HepG2 (cell line): ENCODE measurements around the gene L3MBTL4. TPM values are rescaled to one million over a fixed set of nuclear protein-coding genes. Genes with fewer than 3 reads are reported as not detected.

Experiments
- ATAC-seq: fragments of 200-7000 bp; cut with Tn5 transposase; 3 replicates; pipeline ENCODE4 v1.9.1; 2020; ENCODE audit warnings: mild to moderate bottlenecking, moderate library complexity
- BruUV-seq: library from RNA; stranded (reverse); fragments of 400-500 nt; replicated peaks from 2 replicates; lab custom pipeline; 2021; lab: Mats Ljungman, UMichigan
- CTCF ChIA-PET: fragments of 300-600 bp; formaldehyde crosslinking; extraction: SDS; loops from one replicate; lab custom pipeline; 2021; ENCODE audit warnings: low total read pairs, inconsistent platforms, low intra/inter-chr PET ratio; lab: Yijun Ruan, JAX
- POLR2A ChIA-PET: fragments of 350-600 bp; sonication (Branson Sonifier 250); formaldehyde crosslinking; loops from one replicate; lab custom pipeline; 2020; ENCODE audit warnings: antibody characterized with exemption, inconsistent platforms; lab: Yijun Ruan, JAX
- DNase-seq: peaks from one replicate; pipeline ENCODE4 v3.0.0-alpha.2; 2015; ENCODE audit warnings: low spot score
- FAIRE-seq: peaks from 3 replicates; lab custom pipeline; 2011; peaks lifted over from hg19 to GRCh38; lab: Jason Lieb, UNC
- H2AFZ ChIP-seq: one replicate; pipeline ENCODE4 v1.6.1; 2011; ENCODE audit warnings: low read length, inconsistent platforms
- H3K27ac ChIP-seq: fragments of 300-600 bp; 3 replicates; pipeline ENCODE4 v1.8.0; 2011; ENCODE audit warnings: mixed run types, mild to moderate bottlenecking, mixed read lengths, low read length, inconsistent platforms; ENCODE audit not compliant: insufficient read depth; ENCODE audit errors: extremely low read length
- H3K27me3 ChIP-seq, 2 experiments: fragments of 200-600 bp in 1 of 2; 2 replicates in 1 of 2; 3 replicates in 1 of 2; pipeline versions ENCODE4 v1.6.0 to v1.8.0; 2011; ENCODE audit warnings: low read length in 2 of 2, mild to moderate bottlenecking in 2 of 2, moderate library complexity in 2 of 2, inconsistent platforms in 1 of 2; ENCODE audit not compliant: insufficient read depth in 2 of 2, control insufficient read depth in 1 of 2
- H3K36me3 ChIP-seq, 2 experiments: fragments of 200-600 bp in 1 of 2; replicated peaks in 1 of 2; 2 replicates in 1 of 2; 3 replicates in 1 of 2; pipeline versions ENCODE4 v1.5.1 to v1.8.0; 2011; ENCODE audit warnings: low read length in 2 of 2, inconsistent platforms in 1 of 2; ENCODE audit not compliant: insufficient read depth in 2 of 2, control insufficient read depth in 1 of 2
- H3K4me1 ChIP-seq: 2 replicates; pipeline ENCODE4 v1.5.1; 2012; ENCODE audit warnings: low read length, inconsistent platforms; ENCODE audit not compliant: insufficient read depth
- H3K4me2 ChIP-seq: 2 replicates; pipeline ENCODE4 v1.6.0; 2011; ENCODE audit warnings: low read depth, low read length, inconsistent platforms
- H3K4me3 ChIP-seq, 3 experiments: fragments of 200-600 bp in 1 of 3; sonication (generic), shearing (Covaris generic) in 1 of 3; replicated peaks in 1 of 3; 2 replicates each; pipeline ENCODE4 v1.5.1; 2011 to 2016; ENCODE audit warnings: low read length in 3 of 3, inconsistent platforms in 2 of 3, low read depth in 2 of 3, mild to moderate bottlenecking in 2 of 3, control low read depth in 1 of 3, mixed read lengths in 1 of 3; ENCODE audit not compliant: insufficient read depth in 1 of 3
- H3K79me2 ChIP-seq: one replicate; pipeline ENCODE4 v1.6.1; 2011; ENCODE audit warnings: low read length, inconsistent platforms; ENCODE audit not compliant: insufficient read depth
- H3K9ac ChIP-seq: 2 replicates; pipeline ENCODE4 v1.6.0; 2011; ENCODE audit warnings: mild to moderate bottlenecking, low read depth, low read length, inconsistent platforms; ENCODE audit not compliant: insufficient read depth
- H3K9me3 ChIP-seq: 2 replicates; pipeline ENCODE4 v1.5.1; 2012; ENCODE audit warnings: mild to moderate bottlenecking, low read length
- H4K20me1 ChIP-seq: 2 replicates; pipeline ENCODE4 v1.6.0; 2011; ENCODE audit warnings: inconsistent platforms, mild to moderate bottlenecking, low read length, moderate library complexity; ENCODE audit not compliant: insufficient read depth
- NFKB2 ChIP-seq: sonication (generic); formaldehyde crosslinking; IDR thresholded peaks from 2 replicates; pipeline ENCODE4 v1.4.0; 2020; ENCODE audit warnings: missing genetic modification reagents, borderline replicate concordance
- NFRKB ChIP-seq: fragments of 450-650 bp; IDR thresholded peaks from 2 replicates; pipeline ENCODE4 v1.6.1; 2017
- SKI ChIP-seq: fragments of 450-650 bp; IDR thresholded peaks from one replicate; pipeline ENCODE4 v1.6.1; 2018; ENCODE audit warnings: mild to moderate bottlenecking; ENCODE audit not compliant: partially characterized antibody
- WGBS: methylation state at CpG from one replicate; pipeline ENCODE4 v1.1.6; 2017; ENCODE audit warnings: low lambda C conversion rate; 5-methylcytosine and 5-hydroxymethylcytosine counted together
- in situ Hi-C: cut with HindIII; loops from 2 replicates; pipeline ENCODE4 v1.10.0; 2017; ENCODE audit warnings: low pct_unique_long_range_greater_than_20kb; ENCODE audit not compliant: extremely low pct_ligation_motif_present
- intact Hi-C: fragments of 100-400 bp; cut with micrococcal nuclease; formaldehyde crosslinking; loops from one replicate; pipeline ENCODE4 v1.10.0; 2022; ENCODE audit not compliant: unreplicated experiment
- polyA plus RNA-seq, 8 experiments: library from polyadenylated mRNA; depleted of rRNA in 3 of 8; stranded (reverse) in 7 of 8; unstranded in 1 of 8; fragments of >200 nt; fragmentation: Illumina TruSeq in 4 of 8; extraction: Trizol in 4 of 8; gene quantifications; 2 replicates each; pipeline versions ENCODE4 v1.2.1 to v1.2.3, GENCODE V29; 2011 to 2016; ENCODE audit warnings: low read depth in 4 of 8, missing spikeins in 1 of 8, mixed read lengths in 1 of 8; ENCODE audit not compliant: insufficient read depth in 1 of 8
- total RNA-seq, 5 experiments: library from RNA; depleted of rRNA; stranded (reverse); fragments of >200 nt; fragmentation: Illumina TruSeq; extraction: Trizol; gene quantifications; 2 replicates each; pipeline ENCODE4 v1.2.3, GENCODE V29; 2016; ENCODE audit warnings: low read depth in 1 of 5

Gene L3MBTL4
- total and polyA plus RNA-seq, 2 of the 13 experiments (the other 11 are each of a cell fraction or from before 2014, with no cell fraction given), result 10.8 to 13.3 TPM

- H2AFZ ChIP-seq, result no peak overlapping the region
- no peak overlapping the region for H3K27ac ChIP-seq
- no TSS peak for BruUV-seq
- WGBS, result 99% methylated on average over 3 of the region's 3 CpGs
- intact Hi-C loops (no loop called here), in situ Hi-C loops (no loop called here)
- no peak for TF ChIP-seq SKI
- no peaks in the 10 kb centered on the region for H3K79me2 ChIP-seq
- FAIRE-seq, result no peak
- ATAC-seq, result no peak
- no peak overlapping the region for H3K9ac ChIP-seq
- no peak overlapping the region for H3K4me3 ChIP-seq
- no peak for DNase-seq
- no peaks in the 10 kb centered on the region for H4K20me1 ChIP-seq
- no peaks in the 10 kb centered on the region for H3K27me3 ChIP-seq
- ChIA-PET POLR2A (no interaction called here), CTCF (no interaction called here)
- no peaks in the 10 kb centered on the region for H3K36me3 ChIP-seq
- H3K9me3 ChIP-seq, result no peaks in the 10 kb centered on the region
- H3K4me1 ChIP-seq, result peaks cover 21% of the 10 kb centered on the region
- H3K4me2 ChIP-seq, result no peak overlapping the region
Measured at GRCh38 chr18:6207941-6208340, 206.8 kb downstream of the L3MBTL4 start.

GRCh38 chr18:6207116-6207515, 207.6 kb downstream of the L3MBTL4 start:
- no peaks in the 10 kb centered on the region for H3K27me3 ChIP-seq
- H3K36me3 ChIP-seq, result no peaks in the 10 kb centered on the region
- no peak overlapping the region for H3K27ac ChIP-seq
- POLR2A ChIA-PET, result no interaction called here
- BruUV-seq, result no TSS peak
- TF ChIP-seq NFRKB (no peak), NFKB2 (CRISPR knock-in tag) (no peak)
- TF ChIP-seq, all 625 proteins: peak for 0
- CTCF ChIA-PET, result no interaction called here
- Histone ChIP-seq H4K20me1 (no peaks in the 10 kb centered on the region), H3K4me2 (no peak overlapping the region), H3K79me2 (no peaks in the 10 kb centered on the region), H3K4me3 (no peak overlapping the region), H3K4me1 (peaks cover 21% of the 10 kb centered on the region), H2AFZ (no peak overlapping the region), H3K9me3 (no peaks in the 10 kb centered on the region), H3K9ac (no peak overlapping the region)
- 94% methylated on average over 2 of the region's 2 CpGs for WGBS
- in situ Hi-C loops (no loop called here), intact Hi-C loops (no loop called here)
- FAIRE-seq (no peak), ATAC-seq (no peak), DNase-seq (no peak)
